Upper lobe of right lung (tissue), 1 donor: ENCODE measurements around the gene BMP6. TPM values are rescaled to one million over a fixed set of nuclear protein-coding genes. Genes with fewer than 3 reads are reported as not detected.

Experiments
- ATAC-seq: fragments of 200-7000 bp; cut with Tn5 transposase; one replicate; pipeline ENCODE4 v1.9.1; 2020; ENCODE audit warnings: mild to moderate bottlenecking, moderate library complexity
- DNase-seq: peaks from one replicate; pipeline ENCODE4 v3.0.0-alpha.2; 2020
- H3K27ac ChIP-seq: fragments of 200-600 bp; one replicate; pipeline ENCODE4 v1.8.0; 2022
- H3K27me3 ChIP-seq: fragments of 200-600 bp; one replicate; pipeline ENCODE4 v1.8.0; 2022; ENCODE audit warnings: mild to moderate bottlenecking
- H3K36me3 ChIP-seq: fragments of 200-600 bp; one replicate; pipeline ENCODE4 v1.8.0; 2022
- H3K4me1 ChIP-seq: fragments of 200-600 bp; one replicate; pipeline ENCODE4 v1.8.0; 2022
- H3K4me3 ChIP-seq: fragments of 200-600 bp; one replicate; pipeline ENCODE4 v1.8.0; 2022; ENCODE audit warnings: mild to moderate bottlenecking
- H3K9me3 ChIP-seq: fragments of 200-600 bp; one replicate; pipeline ENCODE4 v1.8.0; 2022
- intact Hi-C: fragments of 100-400 bp; cut with DNase I; formaldehyde crosslinking; loops from one replicate; pipeline ENCODE4 v1.11.0; 2022
- total RNA-seq: library from RNA; stranded (reverse); fragmentation: NEBNext Ultra II Directional; extraction: Animal tissue kit (Norgen Biotek cat#: 25700); gene quantifications from one replicate; pipeline ENCODE4 v1.2.1, GENCODE V29; 2021
- TF ChIP-seq, protein P1 (sequence below): fragments of 200-600 bp; IDR thresholded peaks from one replicate; pipeline ENCODE4 v1.8.0; 2022; ENCODE audit warnings: antibody characterized with exemption
- donor health status: DM: no; HTN: yes; CAD: no; lungs with severe emphysema.

BMP6 gene
- total RNA-seq, 1 donor from 2014 or later, result 6.6 TPM

DNA sequence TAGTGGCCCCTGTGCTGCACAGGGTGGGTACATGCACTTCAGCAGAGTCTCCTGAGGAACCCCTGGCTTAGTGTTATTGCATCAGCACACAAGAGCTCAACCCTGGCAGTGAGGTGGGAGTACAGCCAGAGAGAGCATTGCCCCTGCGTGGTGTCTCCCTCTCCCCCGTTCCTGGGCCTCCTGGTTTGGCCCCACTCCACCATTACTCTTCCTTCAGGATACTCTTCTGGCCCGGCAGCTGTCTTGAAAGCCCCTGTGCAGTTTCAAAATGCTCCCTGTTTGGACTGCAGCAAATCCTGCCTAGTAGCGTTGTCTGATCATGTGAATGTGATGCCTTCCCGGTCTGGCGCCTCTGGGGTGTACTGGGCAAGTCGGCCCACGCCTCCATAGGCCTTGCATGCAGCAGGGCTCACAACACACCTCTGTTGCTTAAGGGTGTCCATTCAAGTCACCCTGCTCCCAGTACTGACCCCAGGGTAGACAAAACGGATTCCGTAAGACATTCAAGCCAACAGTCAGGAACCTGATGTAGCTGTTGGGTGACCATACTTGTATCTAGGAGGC, 152.6 kb downstream of the BMP6 start:
- Histone ChIP-seq H3K36me3 (peaks cover 31% of the 10 kb centered on the region), H3K27ac (no peak overlapping the region), H3K9me3 (no peaks in the 10 kb centered on the region), H3K4me1 (no peaks in the 10 kb centered on the region), H3K4me3 (no peak overlapping the region), H3K27me3 (no peaks in the 10 kb centered on the region)
- TF ChIP-seq, protein P1, sequence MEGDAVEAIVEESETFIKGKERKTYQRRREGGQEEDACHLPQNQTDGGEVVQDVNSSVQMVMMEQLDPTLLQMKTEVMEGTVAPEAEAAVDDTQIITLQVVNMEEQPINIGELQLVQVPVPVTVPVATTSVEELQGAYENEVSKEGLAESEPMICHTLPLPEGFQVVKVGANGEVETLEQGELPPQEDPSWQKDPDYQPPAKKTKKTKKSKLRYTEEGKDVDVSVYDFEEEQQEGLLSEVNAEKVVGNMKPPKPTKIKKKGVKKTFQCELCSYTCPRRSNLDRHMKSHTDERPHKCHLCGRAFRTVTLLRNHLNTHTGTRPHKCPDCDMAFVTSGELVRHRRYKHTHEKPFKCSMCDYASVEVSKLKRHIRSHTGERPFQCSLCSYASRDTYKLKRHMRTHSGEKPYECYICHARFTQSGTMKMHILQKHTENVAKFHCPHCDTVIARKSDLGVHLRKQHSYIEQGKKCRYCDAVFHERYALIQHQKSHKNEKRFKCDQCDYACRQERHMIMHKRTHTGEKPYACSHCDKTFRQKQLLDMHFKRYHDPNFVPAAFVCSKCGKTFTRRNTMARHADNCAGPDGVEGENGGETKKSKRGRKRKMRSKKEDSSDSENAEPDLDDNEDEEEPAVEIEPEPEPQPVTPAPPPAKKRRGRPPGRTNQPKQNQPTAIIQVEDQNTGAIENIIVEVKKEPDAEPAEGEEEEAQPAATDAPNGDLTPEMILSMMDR, result no peak
- intact Hi-C loops, result no loop called here
- ATAC-seq (peak; percentile 22), DNase-seq (no peak)

DNA sequence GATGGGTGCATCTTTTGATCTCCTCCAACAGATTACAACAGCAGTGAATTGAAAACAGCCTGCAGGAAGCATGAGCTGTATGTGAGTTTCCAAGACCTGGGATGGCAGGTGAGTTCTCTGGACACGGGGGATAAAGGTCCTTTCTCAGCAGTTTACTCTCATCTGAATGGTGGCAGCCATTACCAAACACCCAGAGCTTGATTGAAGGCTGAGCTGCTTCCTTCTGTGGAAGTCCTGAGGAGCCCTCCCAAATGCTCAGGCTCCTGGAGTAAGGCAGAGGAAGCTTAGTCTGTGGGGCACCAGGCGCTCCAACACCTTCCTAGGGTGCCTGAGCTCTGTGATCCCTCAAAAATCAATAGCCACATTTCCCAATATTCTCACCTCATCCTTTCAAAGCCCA, 153.1 kb downstream of the BMP6 start:
- H3K27me3 ChIP-seq, result no peaks in the 10 kb centered on the region
- peaks cover 36% of the 10 kb centered on the region for H3K36me3 ChIP-seq
- intact Hi-C loops, result no loop called here
- no peaks in the 10 kb centered on the region for H3K9me3 ChIP-seq
- TF ChIP-seq, protein P1, result no peak
- DNase-seq (no peak), ATAC-seq (no peak)
- H3K4me3 ChIP-seq, result no peak overlapping the region
- no peaks in the 10 kb centered on the region for H3K4me1 ChIP-seq
- no peak overlapping the region for H3K27ac ChIP-seq

DNA sequence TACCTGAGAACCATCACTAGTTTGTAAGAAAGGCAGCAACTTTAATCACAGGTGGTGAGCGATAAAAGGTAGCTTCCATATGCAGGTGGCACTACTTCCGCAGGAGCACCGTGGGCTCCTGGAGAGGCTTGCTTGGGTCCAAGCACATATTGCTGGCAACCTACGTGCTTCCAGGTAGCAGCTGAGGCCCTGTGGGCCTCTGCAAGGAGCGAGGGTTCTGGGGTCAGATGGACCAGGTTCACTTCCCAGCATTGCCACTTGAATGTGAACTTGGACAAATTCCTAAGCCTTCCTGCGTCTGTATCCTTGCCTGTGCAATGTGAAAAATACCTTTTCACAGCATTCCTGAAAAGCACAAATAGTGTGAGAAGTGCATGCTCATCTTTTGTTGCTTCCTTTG, 153.7 kb downstream of the BMP6 start:
- Histone ChIP-seq H3K27me3 (no peaks in the 10 kb centered on the region), H3K27ac (no peak overlapping the region), H3K4me1 (no peaks in the 10 kb centered on the region), H3K9me3 (no peaks in the 10 kb centered on the region), H3K36me3 (peaks cover 41% of the 10 kb centered on the region), H3K4me3 (no peak overlapping the region)
- TF ChIP-seq, protein P1, result no peak
- no peak for ATAC-seq
- no peak for DNase-seq
- intact Hi-C loops, result no loop called here

DNA sequence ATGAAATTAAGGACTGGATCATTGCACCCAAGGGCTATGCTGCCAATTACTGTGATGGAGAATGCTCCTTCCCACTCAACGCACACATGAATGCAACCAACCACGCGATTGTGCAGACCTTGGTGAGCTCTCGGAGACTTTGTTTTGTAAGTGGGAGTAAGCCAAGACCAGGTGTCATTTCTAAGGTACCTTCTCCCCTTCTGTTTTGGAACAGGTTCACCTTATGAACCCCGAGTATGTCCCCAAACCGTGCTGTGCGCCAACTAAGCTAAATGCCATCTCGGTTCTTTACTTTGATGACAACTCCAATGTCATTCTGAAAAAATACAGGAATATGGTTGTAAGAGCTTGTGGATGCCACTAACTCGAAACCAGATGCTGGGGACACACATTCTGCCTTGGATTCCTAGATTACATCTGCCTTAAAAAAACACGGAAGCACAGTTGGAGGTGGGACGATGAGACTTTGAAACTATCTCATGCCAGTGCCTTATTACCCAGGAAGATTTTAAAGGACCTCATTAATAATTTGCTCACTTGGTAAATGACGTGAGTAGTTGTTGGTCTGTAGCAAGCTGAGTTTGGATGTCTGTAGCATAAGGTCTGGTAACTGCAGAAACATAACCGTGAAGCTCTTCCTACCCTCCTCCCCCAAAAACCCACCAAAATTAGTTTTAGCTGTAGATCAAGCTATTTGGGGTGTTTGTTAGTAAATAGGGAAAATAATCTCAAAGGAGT, 154.2 kb downstream of the BMP6 start:
- Histone ChIP-seq H3K36me3 (peaks cover 47% of the 10 kb centered on the region), H3K27me3 (no peaks in the 10 kb centered on the region), H3K4me1 (no peaks in the 10 kb centered on the region), H3K27ac (no peak overlapping the region), H3K9me3 (no peaks in the 10 kb centered on the region), H3K4me3 (no peak overlapping the region)
- DNase-seq, result no peak
- ATAC-seq, result no peak
- TF ChIP-seq, protein P1, result no peak
- intact Hi-C loops, result no loop called here

DNA sequence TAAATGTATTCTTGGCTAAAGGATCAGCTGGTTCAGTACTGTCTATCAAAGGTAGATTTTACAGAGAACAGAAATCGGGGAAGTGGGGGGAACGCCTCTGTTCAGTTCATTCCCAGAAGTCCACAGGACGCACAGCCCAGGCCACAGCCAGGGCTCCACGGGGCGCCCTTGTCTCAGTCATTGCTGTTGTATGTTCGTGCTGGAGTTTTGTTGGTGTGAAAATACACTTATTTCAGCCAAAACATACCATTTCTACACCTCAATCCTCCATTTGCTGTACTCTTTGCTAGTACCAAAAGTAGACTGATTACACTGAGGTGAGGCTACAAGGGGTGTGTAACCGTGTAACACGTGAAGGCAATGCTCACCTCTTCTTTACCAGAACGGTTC, 154.8 kb downstream of the BMP6 start:
- no peak for DNase-seq
- H3K27ac ChIP-seq, result no peak overlapping the region
- intact Hi-C loops, result no loop called here
- TF ChIP-seq, protein P1, result no peak
- H3K27me3 ChIP-seq, result no peaks in the 10 kb centered on the region
- H3K36me3 ChIP-seq, result peaks cover 53% of the 10 kb centered on the region
- H3K4me1 ChIP-seq, result no peaks in the 10 kb centered on the region
- H3K9me3 ChIP-seq, result no peaks in the 10 kb centered on the region
- ATAC-seq, result no peak
- H3K4me3 ChIP-seq, result no peak overlapping the region
